Neural progenitor cell (in vitro differentiated cells): ENCODE measurements around the gene NCDN.

ENCODE experiments used
- CTCF ChIP-seq: fragments of 200-600 bp; sonication (generic); IDR thresholded peaks from 2 replicates; pipeline ENCODE4 v1.5.1; 2017; ENCODE audit warnings: antibody characterized with exemption, mild to moderate bottlenecking
- EZH2 ChIP-seq: fragments of 200-600 bp; sonication (generic); IDR thresholded peaks from 2 replicates; pipeline ENCODE4 v1.6.1; 2017; ENCODE audit warnings: antibody characterized with exemption, mild to moderate bottlenecking, moderate library complexity
- EZH2phosphoT487 ChIP-seq: fragments of 200-600 bp; sonication (generic); IDR thresholded peaks from 2 replicates; pipeline ENCODE4 v1.6.1; 2017; ENCODE audit warnings: antibody characterized with exemption

- TF ChIP-seq CTCF: no peak
- TF ChIP-seq EZH2: no peak
- no peak for TF ChIP-seq EZH2phosphoT487
These were observed 17.8 kb upstream of the NCDN start for GRCh38 chr1:35539824-35540261.
